NCI-H2107 treated with DMSO at 0.1 percent for 48 hours (cell line): ENCODE results near the gene ENPP6.
"Not testable (repeated sequence)": the region's sequence is repeated elsewhere in the genome, so short reads cannot be mapped to it uniquely, and the experiment has no call there.

Source experiments
- DNase-seq: peaks from one replicate; lab custom pipeline; 2025; ENCODE audit not compliant: unreplicated experiment; lab: John Stamatoyannopoulos, UW

Gene ENPP6

GRCh38 chr4:184237612-184238011 lies 19.9 kb upstream of the ENPP6 start:
- no peak for DNase-seq

GRCh38 chr4:184235526-184235925 lies 17.9 kb upstream of the ENPP6 start:
- no peak for DNase-seq

GRCh38 chr4:184234155-184234554 lies 16.5 kb upstream of the ENPP6 start:
- DNase-seq = no peak

GRCh38 chr4:184232975-184233374 lies 15.3 kb upstream of the ENPP6 start:
- DNase-seq = no peak

DNA sequence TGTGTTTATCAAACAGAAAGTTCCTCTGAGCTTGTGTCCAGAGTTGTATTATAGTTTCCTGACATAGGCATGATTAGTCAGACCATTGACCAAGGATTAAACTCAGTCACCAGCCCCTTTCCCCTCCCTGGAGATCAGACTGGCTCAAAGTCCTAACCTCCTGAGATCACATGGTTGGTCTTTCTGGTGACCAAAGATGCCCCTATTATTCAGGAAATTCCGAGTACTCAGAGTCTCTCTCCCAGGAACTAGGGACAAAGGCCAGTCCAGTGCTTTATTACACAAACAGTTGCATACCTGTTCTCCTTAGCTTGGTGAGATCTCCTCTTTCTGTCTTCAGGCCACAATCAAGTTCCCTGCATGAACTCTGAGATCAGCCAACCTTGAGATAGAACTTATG lies 14.5 kb upstream of the ENPP6 start:
- no peak for DNase-seq

GRCh38 chr4:184231573-184231972 lies 13.9 kb upstream of the ENPP6 start:
- DNase-seq = no peak

DNA sequence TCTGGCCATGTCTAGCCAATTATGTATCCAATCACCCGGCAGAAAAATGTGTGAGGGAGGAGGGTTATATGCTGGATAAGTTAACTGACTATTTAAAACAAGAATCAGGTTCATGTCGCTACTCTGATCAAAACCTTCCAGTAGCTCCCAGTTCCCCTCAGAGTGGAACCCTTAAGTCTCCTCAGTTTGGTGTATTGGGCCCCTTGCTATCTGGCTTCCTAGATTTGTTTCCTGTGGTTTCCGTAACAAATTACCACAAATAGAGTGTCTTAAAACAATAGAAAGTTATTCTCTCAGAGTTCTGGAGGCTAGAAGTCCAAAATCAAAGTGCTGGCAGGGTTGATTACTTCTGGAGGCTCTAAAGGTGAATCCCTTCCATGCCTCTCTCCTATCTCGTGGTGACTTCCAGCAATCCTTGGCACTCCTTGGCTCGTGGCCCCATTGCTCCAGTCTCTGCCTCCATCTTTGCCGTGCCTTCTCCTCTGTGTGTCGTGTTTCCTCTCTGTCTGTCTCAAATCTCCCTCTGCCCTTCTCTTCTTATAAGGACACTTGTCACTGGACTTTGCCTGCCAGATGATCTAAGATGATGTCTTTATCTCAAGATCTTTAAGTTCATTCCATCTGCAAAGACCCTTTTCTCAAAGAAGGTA lies 10.5 kb upstream of the ENPP6 start:
- no peak for DNase-seq

- no peak for DNase-seq
Measured at GRCh38 chr4:184216515-184216914, 1.2 kb downstream of the ENPP6 start.

- no peak for DNase-seq
Measured at GRCh38 chr4:184215709-184216328, 1.9 kb downstream of the ENPP6 start.

GRCh38 chr4:184214931-184215330 lies 2.7 kb downstream of the ENPP6 start:
- DNase-seq = no peak

GRCh38 chr4:184207734-184208607 lies 9.7 kb downstream of the ENPP6 start:
- DNase-seq = not testable (repeated sequence)

- no peak for DNase-seq
Measured at GRCh38 chr4:184205243-184205642, 12.4 kb downstream of the ENPP6 start.

GRCh38 chr4:184203300-184203699 lies 14.4 kb downstream of the ENPP6 start:
- DNase-seq = no peak

GRCh38 chr4:184201179-184201578 lies 16.5 kb downstream of the ENPP6 start:
- no peak for DNase-seq

DNA sequence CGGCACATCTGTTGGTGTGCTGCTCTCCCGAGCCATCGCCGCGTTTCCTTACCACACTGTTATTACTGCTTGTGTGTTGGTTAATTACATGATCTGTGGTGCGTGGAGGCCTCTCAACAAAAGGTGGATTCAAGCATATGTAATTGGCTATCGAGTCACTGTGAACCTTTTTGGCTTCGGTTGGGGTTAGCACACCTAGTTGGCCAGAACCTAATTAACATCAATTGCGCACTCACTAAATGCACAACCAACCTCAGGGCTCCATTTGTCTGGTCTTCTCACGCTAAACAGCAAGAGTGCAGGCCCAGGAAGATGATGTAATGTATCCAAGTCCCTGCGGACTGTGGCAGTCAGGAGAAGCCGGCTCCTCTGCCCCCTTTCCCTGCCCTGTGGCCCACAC lies 17.4 kb downstream of the ENPP6 start:
- DNase-seq = peak; percentile 28

DNA sequence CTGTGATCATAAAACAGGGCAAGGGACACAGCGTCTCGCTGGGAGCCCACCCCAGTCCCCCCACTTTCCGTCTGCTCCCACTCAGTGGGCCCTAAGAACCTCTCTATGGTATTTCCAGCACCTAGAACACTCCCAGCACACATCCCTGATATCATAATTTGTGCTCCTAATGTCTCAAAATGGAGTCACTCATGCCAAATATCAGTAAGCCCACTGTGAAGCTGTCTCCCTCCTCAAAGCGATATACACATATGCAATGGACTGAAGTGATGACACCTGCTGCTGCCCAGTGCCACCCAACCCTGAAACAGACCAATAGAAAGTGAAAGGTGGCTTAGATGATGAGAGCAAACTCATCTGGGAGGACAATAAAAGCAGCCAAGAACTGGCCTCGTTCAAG lies 17.9 kb downstream of the ENPP6 start:
- DNase-seq = no peak

GRCh38 chr4:184198190-184198589 lies 19.5 kb downstream of the ENPP6 start:
- no peak for DNase-seq

DNA sequence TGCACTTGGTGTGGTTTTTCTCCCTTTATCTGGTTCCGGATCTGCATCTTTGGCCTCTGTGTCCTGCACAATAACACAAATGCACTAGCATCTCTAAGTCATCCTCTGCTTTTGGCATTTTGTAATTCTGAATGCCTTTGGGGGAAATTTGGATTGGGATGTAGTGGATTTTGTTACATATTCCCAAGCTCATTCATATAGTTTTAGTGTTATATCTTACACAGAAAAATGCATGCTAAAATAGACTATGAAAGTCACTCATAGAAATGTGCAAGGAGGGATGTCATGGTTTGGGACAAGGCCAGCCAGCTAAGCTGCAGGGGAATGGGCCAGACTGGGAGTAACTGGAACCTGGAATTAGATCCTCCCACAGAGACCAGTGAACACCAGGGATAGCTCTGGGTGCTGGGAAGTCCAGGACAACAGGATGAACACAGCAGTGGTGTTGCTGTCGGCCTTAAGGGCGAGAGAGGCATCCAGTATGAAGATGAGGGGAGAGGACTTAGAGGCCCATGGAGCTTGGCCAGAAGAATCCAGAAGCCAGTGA lies 20.1 kb downstream of the ENPP6 start:
- no peak for DNase-seq

DNA sequence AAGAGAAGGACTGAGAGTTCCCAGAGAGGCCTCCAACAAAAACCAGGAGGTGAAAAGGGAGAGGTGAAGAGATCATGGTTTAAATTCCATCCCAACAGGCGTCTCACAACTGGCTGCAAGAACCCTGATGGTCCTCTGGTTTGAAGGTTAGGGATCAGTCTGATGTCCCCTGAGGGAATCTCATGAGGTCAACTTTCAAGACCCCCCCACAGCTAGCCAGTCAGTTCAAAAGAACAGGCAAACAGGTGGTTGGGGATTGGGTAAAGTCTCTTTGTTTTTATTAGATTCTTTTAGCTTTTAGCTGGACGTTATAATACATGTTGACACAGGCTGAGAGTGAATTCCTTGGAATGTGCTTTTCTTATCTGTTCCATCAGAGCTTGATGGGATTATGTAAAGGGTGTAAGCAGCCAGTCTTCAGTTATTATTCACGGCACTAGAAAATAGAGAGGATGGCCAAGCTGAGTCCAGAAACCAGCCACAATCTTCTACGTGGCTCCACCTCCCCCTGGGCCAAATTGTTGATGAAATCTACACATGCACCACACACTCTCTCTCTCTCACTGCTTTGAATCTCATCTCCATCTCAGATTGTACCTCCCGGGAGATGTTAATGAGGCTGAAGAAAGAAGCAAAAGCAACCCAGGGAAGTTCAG lies 20.8 kb downstream of the ENPP6 start:
- DNase-seq = no peak

- DNase-seq = no peak
Measured at GRCh38 chr4:184193556-184194525, 23.8 kb downstream of the ENPP6 start.
